SK-N-SH (cell line): Measurements from ENCODE around the gene SVOP. TPM values are rescaled to one million over a fixed set of nuclear protein-coding genes. Genes with fewer than 3 reads are reported as not detected.

Source experiments
- CTCF ChIA-PET: fragments of 300-600, 350-600 bp; formaldehyde crosslinking; extraction: SDS; loops from one replicate; lab custom pipeline; 2021; lab: Yijun Ruan, JAX
- POLR2A ChIA-PET: fragments of 350-600 bp; sonication (Branson Sonifier 250); formaldehyde crosslinking; extraction: SDS; loops from one replicate; lab custom pipeline; 2020; ENCODE audit warnings: antibody characterized with exemption, inconsistent platforms; lab: Yijun Ruan, JAX
- DNase-seq: peaks from one replicate; pipeline ENCODE4 v3.0.0; 2012
- H2AFZ ChIP-seq: fragments of 200-600 bp; sonication (generic); 2 replicates; pipeline ENCODE4 v1.8.1; 2016; ENCODE audit warnings: antibody characterized with exemption, mild to moderate bottlenecking, low read depth
- H3F3A ChIP-seq: fragments of 200-600 bp; sonication (generic); replicated peaks from 2 replicates; pipeline ENCODE3; 2016; ENCODE audit warnings: antibody characterized with exemption, mild to moderate bottlenecking; ENCODE audit not compliant: insufficient read depth
- H3K27ac ChIP-seq, 2 experiments: fragments of 200-500 bp in 1 of 2; fragments of 200-600 bp in 1 of 2; sonication (Bioruptor generic) in 1 of 2; sonication (generic), shearing (Covaris generic) in 1 of 2; 2 replicates each; pipeline versions ENCODE4 v1.5.1 to v1.6.1; 2014 to 2016; ENCODE audit warnings: low read depth in 2 of 2, inconsistent platforms in 1 of 2, low read length in 1 of 2, mild to moderate bottlenecking in 1 of 2, mixed read lengths in 1 of 2
- H3K27me3 ChIP-seq: fragments of 200-600 bp; sonication (generic), shearing (Covaris generic); 2 replicates; pipeline ENCODE4 v1.6.1; 2016; ENCODE audit warnings: mixed run types; ENCODE audit not compliant: insufficient read depth
- H3K36me3 ChIP-seq, 2 experiments: fragments of 200-500 bp in 1 of 2; fragments of 200-600 bp in 1 of 2; sonication (Bioruptor generic) in 1 of 2; sonication (generic) in 1 of 2; replicated peaks in 1 of 2; 2 replicates each; pipeline versions ENCODE3 to v1.5.1; 2014 to 2016; ENCODE audit warnings: low read length in 1 of 2, mild to moderate bottlenecking in 1 of 2; ENCODE audit not compliant: insufficient read depth in 2 of 2, control insufficient read depth in 1 of 2
- H3K4me1 ChIP-seq, 2 experiments: fragments of 200-500 bp in 1 of 2; fragments of 200-600 bp in 1 of 2; sonication (Bioruptor generic) in 1 of 2; sonication (generic), shearing (Covaris generic) in 1 of 2; 2 replicates each; pipeline versions ENCODE4 v1.5.1 to v1.6.1; 2014 to 2016; ENCODE audit warnings: low read depth in 1 of 2, low read length in 1 of 2, mixed run types in 1 of 2; ENCODE audit not compliant: insufficient read depth in 2 of 2, control insufficient read depth in 1 of 2
- H3K4me2 ChIP-seq: fragments of 200-600 bp; sonication (generic), shearing (Covaris generic); 2 replicates; pipeline ENCODE4 v1.6.1; 2017; ENCODE audit warnings: mixed run types
- H3K4me3 ChIP-seq, 2 experiments: fragments of 200-500 bp in 1 of 2; fragments of 200-600 bp in 1 of 2; sonication (Bioruptor generic) in 1 of 2; sonication (generic), shearing (Covaris generic) in 1 of 2; 2 replicates each; pipeline versions ENCODE4 v1.5.1 to v1.8.1; 2014 to 2016; ENCODE audit warnings: low read depth in 2 of 2, inconsistent platforms in 1 of 2, low read length in 1 of 2, mild to moderate bottlenecking in 1 of 2, mixed read lengths in 1 of 2, moderate library complexity in 1 of 2
- H3K79me2 ChIP-seq: fragments of 200-600 bp; sonication (generic); 2 replicates; pipeline ENCODE4 v1.8.1; 2017; ENCODE audit warnings: mild to moderate bottlenecking; ENCODE audit not compliant: insufficient read depth
- H3K9ac ChIP-seq: fragments of 200-600 bp; sonication (generic); 2 replicates; pipeline ENCODE4 v1.6.1; 2017; ENCODE audit warnings: mixed run types
- H3K9me2 ChIP-seq: fragments of 200-600 bp; sonication (generic); 2 replicates; pipeline ENCODE4 v1.6.1; 2017; ENCODE audit warnings: mixed run types
- H3K9me3 ChIP-seq: fragments of 200-600 bp; sonication (generic); 2 replicates; pipeline ENCODE4 v1.6.1; 2017; ENCODE audit warnings: mixed run types, mild to moderate bottlenecking, moderate library complexity
- H4K20me1 ChIP-seq: fragments of 200-600 bp; sonication (generic); 2 replicates; pipeline ENCODE4 v1.6.1; 2017; ENCODE audit warnings: mild to moderate bottlenecking, mixed run types; ENCODE audit not compliant: insufficient read depth
- ELF1 ChIP-seq: IDR thresholded peaks from 2 replicates; pipeline ENCODE4 v1.4.0; 2012
- EP300 ChIP-seq, 2 experiments: IDR thresholded peaks; 2 replicates each; pipeline versions ENCODE4 v1.4.0 to v1.6.1; 2012; ENCODE audit warnings: borderline replicate concordance in 1 of 2, low read depth in 1 of 2, low read length in 1 of 2
- FOXJ3 ChIP-seq: sonication (generic); formaldehyde crosslinking; IDR thresholded peaks from 2 replicates; pipeline ENCODE4 v1.5.1; 2020; ENCODE audit warnings: mild to moderate bottlenecking, missing genetic modification reagents
- GABPA ChIP-seq: IDR thresholded peaks from 2 replicates; pipeline ENCODE4 v1.4.0; 2012; ENCODE audit warnings: low read depth, mild to moderate bottlenecking
- GATA2 ChIP-seq: sonication (generic); formaldehyde crosslinking; IDR thresholded peaks from 2 replicates; pipeline ENCODE4 v1.5.0; 2020; ENCODE audit warnings: mild to moderate bottlenecking, missing genetic modification reagents
- MEF2A ChIP-seq: IDR thresholded peaks from 2 replicates; pipeline ENCODE4 v1.4.0; 2012; ENCODE audit warnings: low read depth, borderline replicate concordance
- MXI1 ChIP-seq: IDR thresholded peaks from 2 replicates; pipeline ENCODE4 v1.6.1; 2012; ENCODE audit warnings: mild to moderate bottlenecking, low read depth, low read length, improper control_type of control experiment
- NFIC ChIP-seq: IDR thresholded peaks from 2 replicates; pipeline ENCODE4 v1.4.0; 2012; ENCODE audit warnings: borderline replicate concordance
- RCOR1 ChIP-seq: fragments of 150-350 bp; IDR thresholded peaks from 2 replicates; pipeline ENCODE4 v1.6.1; 2017; ENCODE audit warnings: antibody characterized with exemption, low read length
- RFX5 ChIP-seq: IDR thresholded peaks from 2 replicates; pipeline ENCODE4 v1.6.1; 2012; ENCODE audit warnings: mild to moderate bottlenecking, improper control_type of control experiment, low read length
- RXRA ChIP-seq: IDR thresholded peaks from 2 replicates; pipeline ENCODE4 v1.4.0; 2012; ENCODE audit warnings: low read depth, mild to moderate bottlenecking, borderline replicate concordance
- SIN3A ChIP-seq: IDR thresholded peaks from 2 replicates; pipeline ENCODE4 v1.6.1; 2012; ENCODE audit warnings: low read depth, mild to moderate bottlenecking, low read length, moderate library complexity, borderline replicate concordance
- TAF1 ChIP-seq: IDR thresholded peaks from 2 replicates; pipeline ENCODE4 v1.6.1; 2012; ENCODE audit warnings: low read depth, mild to moderate bottlenecking, low read length, moderate library complexity, borderline replicate concordance
- TCF12 ChIP-seq: IDR thresholded peaks from 2 replicates; pipeline ENCODE4 v1.4.0; 2012
- TEAD4 ChIP-seq: IDR thresholded peaks from 2 replicates; pipeline ENCODE4 v1.4.0; 2012; ENCODE audit warnings: mild to moderate bottlenecking, borderline replicate concordance; ENCODE audit not compliant: insufficient read depth
- WGBS: methylation state at CpG from one replicate; pipeline ENCODE4 v1.1.6; 2017; ENCODE audit warnings: low lambda C conversion rate; 5-methylcytosine and 5-hydroxymethylcytosine counted together
- polyA plus RNA-seq, 3 experiments: library from polyadenylated mRNA; depleted of rRNA; stranded (reverse); fragments of >200 nt; gene quantifications; 2 replicates each; pipeline ENCODE4 v1.2.3, GENCODE V29; 2012
- TF ChIP-seq, protein P1 (sequence below): IDR thresholded peaks from 2 replicates; pipeline ENCODE4 v1.4.0; 2012; ENCODE audit warnings: low read depth, borderline replicate concordance
- TF ChIP-seq, protein P2 (sequence below): fragments of 150-350 bp; IDR thresholded peaks from 2 replicates; pipeline ENCODE4 v1.6.1; 2017; ENCODE audit warnings: antibody characterized with exemption, low read length, low read depth, borderline replicate concordance
- TF ChIP-seq, protein P3 (sequence below): IDR thresholded peaks from 2 replicates; pipeline ENCODE4 v1.4.0; 2012; ENCODE audit warnings: low read depth, borderline replicate concordance
- TF ChIP-seq, protein P4 (sequence below): fragments of 200-600 bp; sonication (generic); IDR thresholded peaks from 2 replicates; pipeline ENCODE4 v1.6.1; 2017; ENCODE audit warnings: antibody characterized with exemption, mild to moderate bottlenecking, moderate library complexity

SVOP gene
- polyA plus RNA-seq, 1 of the 3 experiments (the other 2 are of a cell fraction), result 0.07 TPM

DNA sequence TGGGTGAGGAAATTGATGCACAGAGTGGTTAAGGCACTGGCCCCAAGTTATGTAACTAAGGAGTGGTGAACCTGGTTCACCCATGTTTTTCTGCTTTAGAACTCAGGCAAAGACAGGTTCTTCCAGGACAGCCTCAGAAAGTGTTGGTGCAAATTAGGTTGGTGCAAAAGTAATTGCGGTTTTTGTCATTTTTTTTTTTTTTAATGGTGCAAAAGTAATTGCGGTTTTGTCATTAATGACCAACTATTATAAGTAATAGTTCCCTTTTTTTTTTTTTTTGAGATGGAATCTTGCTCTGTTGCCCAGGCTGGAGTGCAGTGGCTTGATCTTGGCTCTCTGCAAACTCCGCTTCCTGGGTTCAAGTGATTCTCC lies 158.3 kb downstream of the SVOP start:
- Histone ChIP-seq H3K79me2 (peaks cover 5% of the 10 kb centered on the region; the same call in 1 of the 2 replicates), H2AFZ (no peak overlapping the region), H3K4me1 (peaks cover 4 to 6% of the 10 kb centered on the region in 2 experiments; a peak in 2 of 4 replicates), H3K9ac (no peak overlapping the region), H3K4me2 (no peak overlapping the region), H3K9me2 (no peaks in the 10 kb centered on the region), H3K36me3 (no peaks in the 10 kb centered on the region), H3K27ac (no peak overlapping the region), H3K4me3 (no peak overlapping the region), H4K20me1 (no peaks in the 10 kb centered on the region), H3F3A (peaks cover 4% of the 10 kb centered on the region), H3K27me3 (no peaks in the 10 kb centered on the region), H3K9me3 (no peaks in the 10 kb centered on the region)
- ChIA-PET POLR2A (no interaction called here), CTCF (interaction anchor here (1.8 kb wide), 1 partner anchor 59 kb away, joined by 8 read pairs; no protein-coding TSS in a partner anchor)
- TF ChIP-seq RXRA (no peak), ELF1 (no peak), EP300 (IDR thresholded peaks at IDR 0.05; ENCODE audit: borderline replicate concordance in 1 of 2, low read depth in 1 of 2, low read length in 1 of 2) (no peak), MXI1 (no peak), GABPA (no peak), SIN3A (no peak), RFX5 (no peak), FOXJ3 (CRISPR knock-in tag) (no peak), TCF12 (no peak), GATA2 (no peak)
- TF ChIP-seq, protein P1, sequence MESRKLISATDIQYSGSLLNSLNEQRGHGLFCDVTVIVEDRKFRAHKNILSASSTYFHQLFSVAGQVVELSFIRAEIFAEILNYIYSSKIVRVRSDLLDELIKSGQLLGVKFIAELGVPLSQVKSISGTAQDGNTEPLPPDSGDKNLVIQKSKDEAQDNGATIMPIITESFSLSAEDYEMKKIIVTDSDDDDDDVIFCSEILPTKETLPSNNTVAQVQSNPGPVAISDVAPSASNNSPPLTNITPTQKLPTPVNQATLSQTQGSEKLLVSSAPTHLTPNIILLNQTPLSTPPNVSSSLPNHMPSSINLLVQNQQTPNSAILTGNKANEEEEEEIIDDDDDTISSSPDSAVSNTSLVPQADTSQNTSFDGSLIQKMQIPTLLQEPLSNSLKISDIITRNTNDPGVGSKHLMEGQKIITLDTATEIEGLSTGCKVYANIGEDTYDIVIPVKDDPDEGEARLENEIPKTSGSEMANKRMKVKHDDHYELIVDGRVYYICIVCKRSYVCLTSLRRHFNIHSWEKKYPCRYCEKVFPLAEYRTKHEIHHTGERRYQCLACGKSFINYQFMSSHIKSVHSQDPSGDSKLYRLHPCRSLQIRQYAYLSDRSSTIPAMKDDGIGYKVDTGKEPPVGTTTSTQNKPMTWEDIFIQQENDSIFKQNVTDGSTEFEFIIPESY, result no peak
- DNase-seq, result no peak
- 89% methylated on average over 3 of the region's 3 CpGs for WGBS

DNA sequence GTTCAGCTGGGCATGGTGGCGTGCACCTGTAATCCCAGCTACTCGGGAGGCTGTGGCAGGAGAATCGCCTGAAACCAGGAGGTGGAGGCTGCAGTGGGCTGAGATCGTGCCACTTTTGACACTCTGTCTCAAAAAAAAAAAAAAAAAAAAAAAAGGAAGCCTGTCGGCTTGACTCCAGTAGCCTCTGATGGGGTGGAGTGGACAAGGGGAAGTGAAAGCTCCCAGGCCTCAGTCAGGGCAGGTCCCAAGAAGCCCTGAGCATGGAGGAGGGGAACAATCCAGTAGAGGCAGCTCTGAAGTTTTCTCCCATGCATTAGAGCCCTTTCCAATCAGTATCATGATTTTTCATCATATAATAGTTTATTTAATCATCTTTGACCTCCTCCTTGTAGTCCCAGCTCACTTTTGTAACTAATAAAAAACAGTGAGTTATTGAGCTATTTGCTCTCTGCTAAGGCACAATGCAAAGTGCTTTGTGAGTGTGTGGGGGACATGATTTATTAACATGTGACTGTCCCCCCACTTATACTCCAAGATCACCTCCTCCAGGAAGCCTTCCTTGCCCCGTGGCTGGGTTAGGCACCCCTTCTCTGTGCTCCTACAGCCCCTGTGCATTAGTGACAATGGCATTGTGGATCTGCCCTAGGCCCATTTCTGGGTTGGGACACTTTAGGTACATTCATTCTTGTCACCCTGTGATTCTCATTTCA lies 158.8 kb downstream of the SVOP start:
- H3F3A ChIP-seq, result peaks cover 4% of the 10 kb centered on the region
- WGBS, result 80% methylated on average over 6 of the region's 6 CpGs
- no peak overlapping the region for H3K4me3 ChIP-seq
- CTCF ChIA-PET, result interaction anchor here (1.8 kb wide), 1 partner anchor 59 kb away, joined by 8 read pairs; no protein-coding TSS in a partner anchor
- H4K20me1 ChIP-seq, result no peaks in the 10 kb centered on the region
- H3K27me3 ChIP-seq, result no peaks in the 10 kb centered on the region
- no peaks in the 10 kb centered on the region for H3K9me2 ChIP-seq
- H3K4me2 ChIP-seq, result no peak overlapping the region
- POLR2A ChIA-PET, result no interaction called here
- H3K27ac ChIP-seq, result no peak overlapping the region
- H3K9ac ChIP-seq, result no peak overlapping the region
- peaks cover 6% of the 10 kb centered on the region for H3K79me2 ChIP-seq
- H3K9me3 ChIP-seq, result no peaks in the 10 kb centered on the region
- H2AFZ ChIP-seq, result no peak overlapping the region
- H3K36me3 ChIP-seq, result no peaks in the 10 kb centered on the region
- no peak for TF ChIP-seq ELF1
- TF ChIP-seq NFIC, result no peak
- TF ChIP-seq TEAD4, result no peak
- TF ChIP-seq, protein P2, sequence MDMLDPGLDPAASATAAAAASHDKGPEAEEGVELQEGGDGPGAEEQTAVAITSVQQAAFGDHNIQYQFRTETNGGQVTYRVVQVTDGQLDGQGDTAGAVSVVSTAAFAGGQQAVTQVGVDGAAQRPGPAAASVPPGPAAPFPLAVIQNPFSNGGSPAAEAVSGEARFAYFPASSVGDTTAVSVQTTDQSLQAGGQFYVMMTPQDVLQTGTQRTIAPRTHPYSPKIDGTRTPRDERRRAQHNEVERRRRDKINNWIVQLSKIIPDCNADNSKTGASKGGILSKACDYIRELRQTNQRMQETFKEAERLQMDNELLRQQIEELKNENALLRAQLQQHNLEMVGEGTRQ, result no peak
- TF ChIP-seq, protein P1, result no peak
- TF ChIP-seq, protein P3, sequence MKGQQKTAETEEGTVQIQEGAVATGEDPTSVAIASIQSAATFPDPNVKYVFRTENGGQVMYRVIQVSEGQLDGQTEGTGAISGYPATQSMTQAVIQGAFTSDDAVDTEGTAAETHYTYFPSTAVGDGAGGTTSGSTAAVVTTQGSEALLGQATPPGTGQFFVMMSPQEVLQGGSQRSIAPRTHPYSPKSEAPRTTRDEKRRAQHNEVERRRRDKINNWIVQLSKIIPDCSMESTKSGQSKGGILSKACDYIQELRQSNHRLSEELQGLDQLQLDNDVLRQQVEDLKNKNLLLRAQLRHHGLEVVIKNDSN, result no peak
- no peak for TF ChIP-seq RCOR1
- no peak for TF ChIP-seq MEF2A
- TF ChIP-seq, protein P4, sequence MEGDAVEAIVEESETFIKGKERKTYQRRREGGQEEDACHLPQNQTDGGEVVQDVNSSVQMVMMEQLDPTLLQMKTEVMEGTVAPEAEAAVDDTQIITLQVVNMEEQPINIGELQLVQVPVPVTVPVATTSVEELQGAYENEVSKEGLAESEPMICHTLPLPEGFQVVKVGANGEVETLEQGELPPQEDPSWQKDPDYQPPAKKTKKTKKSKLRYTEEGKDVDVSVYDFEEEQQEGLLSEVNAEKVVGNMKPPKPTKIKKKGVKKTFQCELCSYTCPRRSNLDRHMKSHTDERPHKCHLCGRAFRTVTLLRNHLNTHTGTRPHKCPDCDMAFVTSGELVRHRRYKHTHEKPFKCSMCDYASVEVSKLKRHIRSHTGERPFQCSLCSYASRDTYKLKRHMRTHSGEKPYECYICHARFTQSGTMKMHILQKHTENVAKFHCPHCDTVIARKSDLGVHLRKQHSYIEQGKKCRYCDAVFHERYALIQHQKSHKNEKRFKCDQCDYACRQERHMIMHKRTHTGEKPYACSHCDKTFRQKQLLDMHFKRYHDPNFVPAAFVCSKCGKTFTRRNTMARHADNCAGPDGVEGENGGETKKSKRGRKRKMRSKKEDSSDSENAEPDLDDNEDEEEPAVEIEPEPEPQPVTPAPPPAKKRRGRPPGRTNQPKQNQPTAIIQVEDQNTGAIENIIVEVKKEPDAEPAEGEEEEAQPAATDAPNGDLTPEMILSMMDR, result no peak
- TF ChIP-seq TAF1, result no peak
- TF ChIP-seq MXI1, result no peak
- no peak for TF ChIP-seq SIN3A
- no peak for DNase-seq
- peaks cover 4 to 6% of the 10 kb centered on the region in 2 experiments; a peak in 2 of 4 replicates for H3K4me1 ChIP-seq
